Memory B cell (primary cell): Measurements from ENCODE around the gene MX2.
A peak's percentile ranks its signal among the peaks of the same experiment; 100 is the strongest.

ENCODE experiments used
- ATAC-seq: fragments of 150-1000 bp; cut with Tn5 transposase; 2 replicates; pipeline ENCODE4 v1.10.0; 2021; ENCODE audit warnings: low read depth, mild to moderate bottlenecking, moderate library complexity
- DNase-seq, 2 donors: peaks; one replicate each; pipeline ENCODE4 v3.0.0; 2022; ENCODE audit warnings: low spot score in 2 of 2
- H3K27ac Mint-ChIP-seq: one replicate; pipeline ENCODE4 v1.8.0; 2022; ENCODE audit warnings: mild to moderate bottlenecking, moderate library complexity, mixed read lengths
- H3K27me3 Mint-ChIP-seq: one replicate; pipeline ENCODE4 v1.8.0; 2022; ENCODE audit warnings: mixed read lengths
- H3K36me3 Mint-ChIP-seq: one replicate; pipeline ENCODE4 v1.8.0; 2022; ENCODE audit warnings: mild to moderate bottlenecking, mixed read lengths
- H3K4me1 Mint-ChIP-seq: one replicate; pipeline ENCODE4 v1.8.0; 2022; ENCODE audit warnings: mixed read lengths
- H3K4me3 Mint-ChIP-seq: one replicate; pipeline ENCODE4 v1.8.0; 2022; ENCODE audit warnings: mild to moderate bottlenecking, moderate library complexity, mixed read lengths
- H3K9me3 Mint-ChIP-seq: one replicate; pipeline ENCODE4 v1.8.0; 2022; ENCODE audit warnings: mixed read lengths

MX2 gene

GRCh38 chr21:41447356-41447755, 85.5 kb downstream of the MX2 start:
- peaks cover 60% of the 10 kb centered on the region for H3K36me3 Mint-ChIP-seq
- ATAC-seq (no peak), DNase-seq (no peak)
- no peaks in the 10 kb centered on the region for H3K27me3 Mint-ChIP-seq
- H3K4me3 Mint-ChIP-seq, result no peak overlapping the region
- no peaks in the 10 kb centered on the region for H3K9me3 Mint-ChIP-seq
- no peaks in the 10 kb centered on the region for H3K4me1 Mint-ChIP-seq
- peak overlapping the region; percentile 69 for H3K27ac Mint-ChIP-seq

- H3K9me3 Mint-ChIP-seq, result no peaks in the 10 kb centered on the region
- no peaks in the 10 kb centered on the region for H3K4me1 Mint-ChIP-seq
- no peak overlapping the region for H3K4me3 Mint-ChIP-seq
- no peak for ATAC-seq
- DNase-seq, result no peak
- H3K27ac Mint-ChIP-seq, result no peak overlapping the region
- peaks cover 52% of the 10 kb centered on the region for H3K36me3 Mint-ChIP-seq
- H3K27me3 Mint-ChIP-seq, result no peaks in the 10 kb centered on the region
These were observed 87.8 kb downstream of the MX2 start for GRCh38 chr21:41449613-41450012.

GRCh38 chr21:41451753-41452676, 90.2 kb downstream of the MX2 start:
- H3K27me3 Mint-ChIP-seq, result no peaks in the 10 kb centered on the region
- H3K36me3 Mint-ChIP-seq, result peaks cover 36% of the 10 kb centered on the region
- DNase-seq (no peak), ATAC-seq (no peak)
- no peaks in the 10 kb centered on the region for H3K4me1 Mint-ChIP-seq
- peak overlapping the region; percentile 24 for H3K27ac Mint-ChIP-seq
- no peak overlapping the region for H3K4me3 Mint-ChIP-seq
- H3K9me3 Mint-ChIP-seq, result no peaks in the 10 kb centered on the region

GRCh38 chr21:41453198-41453597, 91.4 kb downstream of the MX2 start:
- H3K4me3 Mint-ChIP-seq, result no peak overlapping the region
- DNase-seq, result no peak
- H3K27ac Mint-ChIP-seq, result peak overlapping the region; percentile 56
- H3K4me1 Mint-ChIP-seq, result no peaks in the 10 kb centered on the region
- no peaks in the 10 kb centered on the region for H3K27me3 Mint-ChIP-seq
- no peaks in the 10 kb centered on the region for H3K9me3 Mint-ChIP-seq
- ATAC-seq, result no peak
- peaks cover 35% of the 10 kb centered on the region for H3K36me3 Mint-ChIP-seq

GRCh38 chr21:41453761-41454160, 91.9 kb downstream of the MX2 start:
- DNase-seq (no peak), ATAC-seq (no peak)
- peaks cover 33% of the 10 kb centered on the region for H3K36me3 Mint-ChIP-seq
- no peaks in the 10 kb centered on the region for H3K9me3 Mint-ChIP-seq
- no peak overlapping the region for H3K4me3 Mint-ChIP-seq
- no peaks in the 10 kb centered on the region for H3K27me3 Mint-ChIP-seq
- no peaks in the 10 kb centered on the region for H3K4me1 Mint-ChIP-seq
- peak overlapping the region; percentile 56 for H3K27ac Mint-ChIP-seq

- H3K36me3 Mint-ChIP-seq, result peaks cover 18% of the 10 kb centered on the region
- DNase-seq (no peak), ATAC-seq (no peak)
These were observed 96.3 kb downstream of the MX2 start for GRCh38 chr21:41458121-41458520.

GRCh38 chr21:41458559-41458958, 96.7 kb downstream of the MX2 start:
- H3K27me3 Mint-ChIP-seq, result no peaks in the 10 kb centered on the region
- DNase-seq (no peak), ATAC-seq (no peak)
- H3K36me3 Mint-ChIP-seq, result peaks cover 15% of the 10 kb centered on the region
- no peak overlapping the region for H3K27ac Mint-ChIP-seq
- H3K4me3 Mint-ChIP-seq, result no peak overlapping the region
- H3K9me3 Mint-ChIP-seq, result no peaks in the 10 kb centered on the region
- peaks cover 16% of the 10 kb centered on the region for H3K4me1 Mint-ChIP-seq

More at GRCh38 chr21:41458121-41458520, 96.3 kb downstream of the MX2 start:
- Mint-ChIP-seq H3K27me3 (no peaks in the 10 kb centered on the region), H3K4me3 (no peak overlapping the region), H3K9me3 (no peaks in the 10 kb centered on the region), H3K4me1 (peaks cover 16% of the 10 kb centered on the region), H3K27ac (no peak overlapping the region)
